DMS153 (cell line): Measurements from ENCODE around the gene FTCD.
"Not testable (repeated sequence)": the region's sequence is repeated elsewhere in the genome, so short reads cannot be mapped to it uniquely, and the experiment has no call there.

Experiments used
- DNase-seq: peaks from one replicate; lab custom pipeline; 2025; lab: John Stamatoyannopoulos, UW

Gene FTCD

GRCh38 chr21:46171996-46172862, 16.9 kb upstream of the FTCD start:
- no peak for DNase-seq

GRCh38 chr21:46171585-46171984, 16.2 kb upstream of the FTCD start:
- no peak for DNase-seq

GRCh38 chr21:46170436-46171193, 15.2 kb upstream of the FTCD start:
- not testable (repeated sequence) for DNase-seq

GRCh38 chr21:46168659-46169386, 13.4 kb upstream of the FTCD start:
- no peak for DNase-seq

GRCh38 chr21:46168238-46168637, 12.9 kb upstream of the FTCD start:
- no peak for DNase-seq

- no peak for DNase-seq
These were observed 9.7 kb upstream of the FTCD start for GRCh38 chr21:46165098-46165497.

- no peak for DNase-seq
These were observed 8.0 kb upstream of the FTCD start for GRCh38 chr21:46163380-46163779.

- no peak for DNase-seq
These were observed 6.5 kb upstream of the FTCD start for GRCh38 chr21:46161633-46162592.

GRCh38 chr21:46160907-46161632, 5.7 kb upstream of the FTCD start:
- DNase-seq = no peak

GRCh38 chr21:46160657-46160906, 5.2 kb upstream of the FTCD start:
- DNase-seq = no peak

- DNase-seq = no peak
These were observed 4.7 kb upstream of the FTCD start for GRCh38 chr21:46159841-46160656.

GRCh38 chr21:46159390-46159789, 4.0 kb upstream of the FTCD start:
- no peak for DNase-seq

GRCh38 chr21:46158666-46159300, 3.4 kb upstream of the FTCD start:
- DNase-seq = no peak

GRCh38 chr21:46157987-46158451, 2.6 kb upstream of the FTCD start:
- no peak for DNase-seq

GRCh38 chr21:46157396-46157986, 2.1 kb upstream of the FTCD start:
- DNase-seq = no peak

GRCh38 chr21:46156678-46157077, 1.3 kb upstream of the FTCD start:
- DNase-seq = no peak

GRCh38 chr21:46156378-46156645, 933 bp upstream of the FTCD start:
- no peak for DNase-seq

GRCh38 chr21:46154955-46155513, 345 bp downstream of the FTCD start:
- no peak for DNase-seq
